H9 (cell line): ENCODE results near the gene SAMD8. TPM values are rescaled to one million over a fixed set of nuclear protein-coding genes. Genes with fewer than 3 reads are reported as not detected.

Experiments
- DNase-seq: peaks from one replicate; pipeline ENCODE4 v3.0.0-alpha.2; 2017
- H2AFZ ChIP-seq: one replicate; pipeline ENCODE4 v1.6.1; 2013; ENCODE audit warnings: mild to moderate bottlenecking, low read length, control low read depth, moderate library complexity
- H2AK5ac ChIP-seq: 2 replicates; pipeline ENCODE4 v1.6.1; 2013; ENCODE audit warnings: low read length, control low read depth, mixed read lengths; ENCODE audit not compliant: insufficient read length
- H2BK120ac ChIP-seq: one replicate; pipeline ENCODE4 v1.6.1; 2013; ENCODE audit warnings: low read depth, mild to moderate bottlenecking, low read length, control low read depth, inconsistent platforms; ENCODE audit not compliant: poor library complexity, severe bottlenecking
- H2BK12ac ChIP-seq: 2 replicates; pipeline ENCODE4 v1.6.1; 2013; ENCODE audit warnings: low read length, control low read depth, mixed read lengths, low read depth; ENCODE audit not compliant: insufficient read length
- H2BK15ac ChIP-seq: 2 replicates; pipeline ENCODE4 v1.6.1; 2013; ENCODE audit warnings: low read depth, low read length, control low read depth
- H2BK20ac ChIP-seq: one replicate; pipeline ENCODE4 v1.6.1; 2013; ENCODE audit warnings: low read depth, mild to moderate bottlenecking, low read length, control low read depth, inconsistent platforms; ENCODE audit not compliant: poor library complexity, severe bottlenecking
- H2BK5ac ChIP-seq: 2 replicates; pipeline ENCODE4 v1.6.1; 2013; ENCODE audit warnings: low read length, control low read depth, mixed read lengths; ENCODE audit not compliant: insufficient read length
- H3K14ac ChIP-seq: 2 replicates; pipeline ENCODE4 v1.6.1; 2013; ENCODE audit warnings: low read length, control low read depth; ENCODE audit not compliant: insufficient read depth
- H3K18ac ChIP-seq: 2 replicates; pipeline ENCODE4 v1.6.1; 2013; ENCODE audit warnings: low read depth, mild to moderate bottlenecking, mixed read lengths, low read length, control low read depth; ENCODE audit not compliant: insufficient read length
- H3K23ac ChIP-seq: 2 replicates; pipeline ENCODE4 v1.6.1; 2013; ENCODE audit warnings: low read length, control low read depth, mixed read lengths, low read depth; ENCODE audit not compliant: insufficient read length
- H3K23me2 ChIP-seq: 2 replicates; pipeline ENCODE4 v1.6.1; 2013; ENCODE audit warnings: low read depth, mild to moderate bottlenecking, mixed read lengths, low read length, control low read depth; ENCODE audit not compliant: insufficient read length, poor library complexity, severe bottlenecking
- H3K27ac ChIP-seq: 2 replicates; pipeline ENCODE4 v1.5.1; 2013; ENCODE audit warnings: low read length, control low read depth, mixed read lengths, low read depth; ENCODE audit not compliant: insufficient read length
- H3K27me3 ChIP-seq: 2 replicates; pipeline ENCODE4 v1.6.1; 2013; ENCODE audit warnings: low read length, control low read depth, inconsistent platforms; ENCODE audit not compliant: insufficient read depth
- H3K4ac ChIP-seq: 2 replicates; pipeline ENCODE4 v1.6.1; 2013; ENCODE audit warnings: low read depth, mild to moderate bottlenecking, control low read depth, inconsistent platforms, low read length, moderate library complexity
- H3K4me1 ChIP-seq: 2 replicates; pipeline ENCODE4 v1.6.1; 2013; ENCODE audit warnings: low read length, control low read depth, inconsistent platforms; ENCODE audit not compliant: insufficient read depth
- H3K4me2 ChIP-seq: 2 replicates; pipeline ENCODE4 v1.6.1; 2013; ENCODE audit warnings: low read length, control low read depth, mixed read lengths; ENCODE audit not compliant: insufficient read length, insufficient read depth
- H3K56ac ChIP-seq: 2 replicates; pipeline ENCODE4 v1.6.1; 2013; ENCODE audit warnings: low read depth, mild to moderate bottlenecking, mixed read lengths, low read length, control low read depth; ENCODE audit not compliant: insufficient read length
- H3K79me1 ChIP-seq: 2 replicates; pipeline ENCODE4 v1.6.1; 2013; ENCODE audit warnings: low read depth, mild to moderate bottlenecking, moderate library complexity, low read length, control low read depth, inconsistent platforms; ENCODE audit not compliant: insufficient read depth, poor library complexity, severe bottlenecking
- H3K79me2 ChIP-seq: 2 replicates; pipeline ENCODE4 v1.6.1; 2013; ENCODE audit warnings: low read length, control low read depth, inconsistent platforms; ENCODE audit not compliant: insufficient read depth
- H3K9ac ChIP-seq: 2 replicates; pipeline ENCODE4 v1.6.1; 2013; ENCODE audit warnings: low read length, control low read depth, mixed read lengths; ENCODE audit not compliant: insufficient read length; ENCODE audit errors: extremely low read depth
- H3K9me3 ChIP-seq: one replicate; pipeline ENCODE4 v1.6.1; 2013; ENCODE audit warnings: low read depth, low read length, inconsistent platforms; ENCODE audit not compliant: control insufficient read depth
- H3T11ph ChIP-seq: one replicate; pipeline ENCODE4 v1.6.1; 2013; ENCODE audit warnings: mild to moderate bottlenecking, low read length, control low read depth, inconsistent platforms
- H4K20me1 ChIP-seq: one replicate; pipeline ENCODE4 v1.6.1; 2013; ENCODE audit not compliant: control insufficient read depth, insufficient read length, insufficient read depth
- H4K5ac ChIP-seq: 2 replicates; pipeline ENCODE4 v1.6.1; 2013; ENCODE audit warnings: low read depth, mild to moderate bottlenecking, mixed read lengths, low read length, control low read depth; ENCODE audit not compliant: insufficient read length
- H4K8ac ChIP-seq: replicated peaks from 2 replicates; pipeline ENCODE4 v1.6.1; 2013; ENCODE audit warnings: low read length, control low read depth, mixed read lengths, low read depth; ENCODE audit not compliant: insufficient read length
- H4K91ac ChIP-seq: 2 replicates; pipeline ENCODE4 v1.6.1; 2013; ENCODE audit warnings: low read depth, mild to moderate bottlenecking, moderate library complexity, mixed read lengths, low read length, control low read depth; ENCODE audit not compliant: insufficient read length
- H3K27ac Mint-ChIP-seq, 3 experiments: 2 replicates in 2 of 3; 3 replicates in 1 of 3; pipeline ENCODE4 v1.8.0; 2020 to 2021; ENCODE audit warnings: mixed read lengths in 3 of 3, mild to moderate bottlenecking in 1 of 3, moderate library complexity in 1 of 3
- H3K27me3 Mint-ChIP-seq: 2 replicates; pipeline ENCODE4 v1.8.0; 2021; ENCODE audit warnings: low read depth, mild to moderate bottlenecking, moderate library complexity, mixed read lengths
- H3K36me3 Mint-ChIP-seq, 3 experiments: 2 replicates in 2 of 3; 3 replicates in 1 of 3; pipeline ENCODE4 v1.8.0; 2020 to 2021; ENCODE audit warnings: low read depth in 3 of 3, mixed read lengths in 3 of 3; ENCODE audit not compliant: insufficient read depth in 1 of 3
- H3K4me1 Mint-ChIP-seq, 2 experiments: 2 replicates each; pipeline ENCODE4 v1.8.0; 2020; ENCODE audit warnings: mixed read lengths in 2 of 2
- H3K4me3 Mint-ChIP-seq, 2 experiments: 2 replicates in 1 of 2; 3 replicates in 1 of 2; pipeline ENCODE4 v1.8.0; 2020 to 2021; ENCODE audit warnings: mild to moderate bottlenecking in 2 of 2, mixed read lengths in 2 of 2, moderate library complexity in 1 of 2
- H3K9me3 Mint-ChIP-seq, 2 experiments: 2 replicates in 1 of 2; 3 replicates in 1 of 2; pipeline ENCODE4 v1.8.0; 2020; ENCODE audit warnings: mild to moderate bottlenecking in 2 of 2, mixed read lengths in 2 of 2, moderate library complexity in 1 of 2
- CTCF ChIP-seq: fragments of 200-600 bp; sonication (generic); conservative IDR thresholded peaks from 3 replicates; pipeline ENCODE4 v1.8.0; 2021; ENCODE audit warnings: antibody characterized with exemption, mild to moderate bottlenecking
- WGBS: extraction: QIAGEN DNeasy Blood & Tissue Kit; methylation state at CpG from one replicate; pipeline ENCODE4 v1.1.7; 2013; ENCODE audit warnings: missing lambda C conversion rate, low lambda C conversion rate, mixed read lengths; ENCODE audit not compliant: insufficient read length; ENCODE audit errors: extremely low coverage; 5-methylcytosine and 5-hydroxymethylcytosine counted together
- total RNA-seq: library from RNA; stranded (reverse); gene quantifications from 2 replicates; pipeline ENCODE4 v1.2.1, GENCODE V29; 2021

The SAMD8 gene
- total RNA-seq, 1 experiment from 2014 or later = 18.8 TPM

GRCh38 chr10:75195035-75195763 is 83.7 kb downstream of the SAMD8 start:
- Histone ChIP-seq H3K4ac (no peak overlapping the region), H3K18ac (no peak overlapping the region), H3K23me2 (no peaks in the 10 kb centered on the region), H3K56ac (no peak overlapping the region), H3T11ph (no peak overlapping the region), H2AK5ac (no peak overlapping the region), H2BK20ac (no peak overlapping the region), H3K79me1 (no peaks in the 10 kb centered on the region), H4K20me1 (no peaks in the 10 kb centered on the region), H3K9ac (no peak overlapping the region), H3K4me2 (no peak overlapping the region), H3K4me1 (no peaks in the 10 kb centered on the region), H2AFZ (no peak overlapping the region), H3K9me3 (no peaks in the 10 kb centered on the region), H3K23ac (no peak overlapping the region), H2BK15ac (no peak overlapping the region), H3K27ac (no peak overlapping the region), H2BK120ac (no peak overlapping the region), H3K27me3 (no peaks in the 10 kb centered on the region), H3K79me2 (no peaks in the 10 kb centered on the region), H3K14ac (no peak overlapping the region), H4K91ac (no peak overlapping the region), H2BK5ac (no peak overlapping the region), H4K5ac (no peak overlapping the region), H4K8ac (no peak overlapping the region), H2BK12ac (no peak overlapping the region)
- Mint-ChIP-seq H3K9me3 (no peaks in the 10 kb centered on the region), H3K27ac (no peak overlapping the region), H3K27me3 (no peaks in the 10 kb centered on the region), H3K4me3 (no peak overlapping the region), H3K36me3 (no peaks in the 10 kb centered on the region; a peak in 1 of 7 replicates), H3K4me1 (peaks cover 0 to 5% of the 10 kb centered on the region in 2 experiments; a peak in 1 of 4 replicates)
- WGBS = no CpG with 5 or more reads among the region's 6 CpGs
- no peak for TF ChIP-seq CTCF
- DNase-seq = no peak
